ENCODE measurements around the gene PRKAG1. TPM values are rescaled to one million over a fixed set of nuclear protein-coding genes. Genes with fewer than 3 reads are reported as not detected.

PRKAG1 gene
- total RNA-seq, 6 experiments from 2014 or later = 24.8 to 36.2 (median 30.1) TPM

DNA sequence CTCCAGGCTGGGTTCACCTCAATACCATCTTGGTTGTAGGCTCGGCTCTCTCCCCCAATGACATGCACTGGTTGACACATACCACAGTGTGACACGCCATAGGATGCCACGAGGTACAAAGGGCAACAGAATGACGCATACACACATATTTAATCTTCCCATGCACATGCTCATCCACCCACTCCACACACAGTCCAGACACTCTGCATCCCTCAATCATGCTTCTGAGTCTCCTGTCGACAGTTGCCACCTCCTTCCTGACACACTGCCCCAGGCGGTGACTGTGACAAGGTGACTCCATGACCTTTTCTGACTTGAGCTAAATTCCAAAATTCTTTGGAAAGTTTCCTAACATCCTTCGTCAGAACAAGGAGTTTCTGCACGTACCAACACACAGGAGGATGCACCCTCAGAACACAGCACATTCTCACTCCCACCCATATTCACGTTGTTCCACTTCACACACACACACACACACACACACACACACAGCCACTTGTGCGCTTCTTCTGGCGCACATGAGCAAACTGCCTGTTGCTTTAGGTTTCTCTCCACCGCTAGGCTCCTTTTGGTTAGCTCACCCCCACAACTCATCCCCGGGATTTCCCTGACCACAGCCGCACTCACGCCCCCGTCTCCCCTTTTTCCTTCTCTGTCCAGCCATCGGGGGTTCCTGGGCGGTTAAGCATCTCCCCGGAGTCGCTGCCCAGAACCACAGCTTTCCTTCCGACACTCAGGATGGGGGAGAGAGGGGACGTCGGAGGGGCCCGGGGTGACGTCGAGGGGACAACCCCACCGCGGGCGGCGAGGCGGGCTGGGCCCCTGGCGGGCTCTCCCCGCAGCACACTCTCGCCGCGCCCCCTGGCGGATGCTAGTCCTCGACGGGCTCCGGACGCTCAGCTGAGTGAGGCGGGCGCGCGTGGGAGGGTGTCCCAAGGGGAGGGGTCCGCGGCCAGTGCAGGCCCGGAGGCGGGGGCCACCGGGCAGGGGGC, 41.0 kb downstream of the PRKAG1 start:
- H3K4me1 ChIP-seq = peaks cover 4 to 34% (median 16%) of the 10 kb centered on the region in 4 donors
- H3K4me3 ChIP-seq = no peak overlapping the region
- H3K27ac ChIP-seq = no peak overlapping the region
- H3K36me3 ChIP-seq = no peaks in the 10 kb centered on the region
- peak; percentile 53 to 59 (median 56) for ATAC-seq
- no peak for TF ChIP-seq POLR2A (IDR thresholded peaks at IDR 0.05)
- TF ChIP-seq, protein P1, sequence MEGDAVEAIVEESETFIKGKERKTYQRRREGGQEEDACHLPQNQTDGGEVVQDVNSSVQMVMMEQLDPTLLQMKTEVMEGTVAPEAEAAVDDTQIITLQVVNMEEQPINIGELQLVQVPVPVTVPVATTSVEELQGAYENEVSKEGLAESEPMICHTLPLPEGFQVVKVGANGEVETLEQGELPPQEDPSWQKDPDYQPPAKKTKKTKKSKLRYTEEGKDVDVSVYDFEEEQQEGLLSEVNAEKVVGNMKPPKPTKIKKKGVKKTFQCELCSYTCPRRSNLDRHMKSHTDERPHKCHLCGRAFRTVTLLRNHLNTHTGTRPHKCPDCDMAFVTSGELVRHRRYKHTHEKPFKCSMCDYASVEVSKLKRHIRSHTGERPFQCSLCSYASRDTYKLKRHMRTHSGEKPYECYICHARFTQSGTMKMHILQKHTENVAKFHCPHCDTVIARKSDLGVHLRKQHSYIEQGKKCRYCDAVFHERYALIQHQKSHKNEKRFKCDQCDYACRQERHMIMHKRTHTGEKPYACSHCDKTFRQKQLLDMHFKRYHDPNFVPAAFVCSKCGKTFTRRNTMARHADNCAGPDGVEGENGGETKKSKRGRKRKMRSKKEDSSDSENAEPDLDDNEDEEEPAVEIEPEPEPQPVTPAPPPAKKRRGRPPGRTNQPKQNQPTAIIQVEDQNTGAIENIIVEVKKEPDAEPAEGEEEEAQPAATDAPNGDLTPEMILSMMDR (IDR thresholded peaks at IDR 0.05) = peak; percentile 51 to 61 (median 60)
- 7% methylated on average over 42 of the region's 50 CpGs for WGBS (ENCODE audit: insufficient coverage, low coverage, low lambda C conversion rate, missing lambda C conversion rate)
- intact Hi-C loops (cut with DNase I) = no loop called here
- peaks cover 8 to 59% of the 10 kb centered on the region in 2 donors for H3K27me3 ChIP-seq
- H3K9me3 ChIP-seq = no peaks in the 10 kb centered on the region
- peak in 2 of 3 donors; percentile 70 to 72 for DNase-seq

DNA sequence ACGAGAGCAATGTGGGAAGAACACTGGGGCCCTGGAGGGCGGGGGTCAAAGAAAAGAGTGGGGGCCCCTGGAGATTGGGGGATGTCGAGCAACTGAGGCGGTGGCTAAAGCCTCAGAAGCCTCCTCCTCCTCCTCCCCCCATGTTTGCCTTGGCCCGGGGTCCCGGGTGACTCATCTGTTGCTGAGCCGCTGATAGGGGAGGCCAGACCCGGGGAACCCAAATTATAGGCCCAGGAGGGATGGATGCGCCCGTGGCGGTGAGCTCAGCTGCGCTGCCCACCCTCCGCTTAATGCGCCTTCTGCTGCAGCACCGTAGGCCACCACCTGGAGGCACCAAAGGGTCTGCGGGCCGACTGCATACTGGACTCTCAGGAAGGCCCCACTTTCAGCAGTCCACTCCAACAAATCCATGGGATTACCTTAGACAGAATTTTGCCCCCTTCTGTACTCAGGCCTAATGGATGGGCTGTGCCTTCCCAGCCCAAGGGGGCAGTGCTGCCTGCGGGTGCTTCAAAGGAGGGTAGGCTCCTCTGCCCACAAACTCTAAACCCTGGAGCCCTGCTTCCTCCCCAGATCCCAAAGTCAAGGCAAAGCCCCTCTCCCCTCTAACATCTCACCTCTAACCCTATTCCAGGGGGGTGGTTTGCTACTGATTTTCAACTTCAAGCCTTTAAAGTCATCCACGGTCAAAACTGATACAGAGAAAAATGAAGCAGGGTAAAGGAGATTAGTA, 44.5 kb downstream of the PRKAG1 start:
- peaks cover 11 to 51% of the 10 kb centered on the region in 2 donors for H3K27me3 ChIP-seq
- no peaks in the 10 kb centered on the region for H3K9me3 ChIP-seq
- DNase-seq = peak in 2 of 3 donors; percentile 44 to 63
- peak; percentile 55 to 69 (median 63) for ATAC-seq
- H3K27ac ChIP-seq = no peak overlapping the region
- intact Hi-C loops (cut with DNase I) = no loop called here
- peaks cover 0 to 20% (median 3%) of the 10 kb centered on the region in 4 donors for H3K4me1 ChIP-seq
- no peaks in the 10 kb centered on the region for H3K36me3 ChIP-seq
- TF ChIP-seq, protein P1 (IDR thresholded peaks at IDR 0.05) = peak; percentile 42 to 57 (median 46)
- TF ChIP-seq POLR2A (IDR thresholded peaks at IDR 0.05) = no peak
- no peak overlapping the region for H3K4me3 ChIP-seq
- WGBS (ENCODE audit: insufficient coverage, low coverage, low lambda C conversion rate, missing lambda C conversion rate) = 23% methylated on average over 5 of the region's 19 CpGs

DNA sequence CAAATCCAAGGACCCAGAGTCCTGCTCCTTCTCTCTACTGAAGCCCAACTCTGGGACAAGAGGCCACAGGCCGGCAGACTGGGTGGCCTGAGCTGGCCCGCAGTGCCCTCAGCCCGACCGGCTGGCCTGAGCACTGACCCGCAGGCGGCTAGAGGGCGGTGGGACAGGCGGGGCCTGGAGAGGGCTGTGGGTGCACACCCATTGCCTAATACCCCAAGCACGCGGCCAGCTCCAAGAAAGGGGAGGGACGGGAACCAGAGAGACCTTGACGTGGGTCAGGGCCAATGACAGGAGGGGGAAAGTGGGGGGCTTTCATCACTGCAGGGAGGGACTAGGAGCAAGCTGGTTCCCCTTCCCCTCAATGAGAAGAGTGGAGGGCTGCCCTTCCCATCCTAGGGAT, 45.0 kb downstream of the PRKAG1 start:
- Histone ChIP-seq H3K36me3 (no peaks in the 10 kb centered on the region), H3K4me3 (no peak overlapping the region), H3K4me1 (peaks cover 0 to 15% (median under 1%) of the 10 kb centered on the region in 4 donors), H3K27me3 (peaks cover 11 to 45% of the 10 kb centered on the region in 2 donors), H3K9me3 (no peaks in the 10 kb centered on the region), H3K27ac (no peak overlapping the region)
- WGBS (ENCODE audit: insufficient coverage, low coverage, low lambda C conversion rate, missing lambda C conversion rate) = 7% methylated on average over 6 of the region's 12 CpGs
- TF ChIP-seq POLR2A (IDR thresholded peaks at IDR 0.05) = no peak
- TF ChIP-seq, protein P1 (IDR thresholded peaks at IDR 0.05) = no peak
- DNase-seq (peak in 1 of 3 donors; percentile 35), ATAC-seq (peak; percentile 18 to 54 (median 44))
- intact Hi-C loops (cut with DNase I) = no loop called here

DNA sequence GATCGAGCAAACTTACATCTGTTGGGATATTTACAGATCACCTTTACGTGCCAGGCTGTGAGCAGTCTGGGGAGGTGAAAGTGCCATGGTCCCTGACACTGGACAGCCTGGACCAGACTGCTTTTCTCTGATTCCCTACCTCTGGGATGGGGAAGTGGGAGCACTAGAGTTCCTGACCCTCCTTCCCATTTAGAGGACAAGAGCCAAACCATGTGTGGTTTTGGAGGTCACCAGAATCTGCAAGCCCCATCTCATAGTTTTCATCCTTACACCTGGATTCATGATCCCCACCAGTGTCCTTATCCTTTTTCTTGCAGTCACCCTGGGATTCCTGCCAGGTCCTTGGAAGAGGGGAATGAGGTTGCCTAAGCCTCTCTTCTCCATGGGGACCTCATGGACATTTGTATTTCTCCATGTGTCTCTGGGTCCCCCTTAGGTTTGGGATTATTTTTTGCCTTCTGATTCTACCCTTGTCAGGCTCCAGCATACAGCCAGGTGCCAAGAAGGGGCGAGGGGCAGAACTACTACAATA, 45.6 kb downstream of the PRKAG1 start:
- no peak overlapping the region for H3K4me3 ChIP-seq
- H3K9me3 ChIP-seq = no peaks in the 10 kb centered on the region
- H3K27me3 ChIP-seq = peaks cover 11 to 40% of the 10 kb centered on the region in 2 donors
- TF ChIP-seq, protein P1 (IDR thresholded peaks at IDR 0.05) = no peak
- TF ChIP-seq POLR2A (IDR thresholded peaks at IDR 0.05) = no peak
- peaks cover 0 to 10% (median 0%) of the 10 kb centered on the region in 4 donors for H3K4me1 ChIP-seq
- DNase-seq (no peak), ATAC-seq (no peak)
- intact Hi-C loops (cut with DNase I) = no loop called here
- H3K36me3 ChIP-seq = no peaks in the 10 kb centered on the region
- WGBS (ENCODE audit: insufficient coverage, low coverage, low lambda C conversion rate, missing lambda C conversion rate) = 25% methylated on average over 1 of the region's 3 CpGs
- no peak overlapping the region for H3K27ac ChIP-seq
